ENCODE data around the gene KREMEN1. TPM values are rescaled to one million over a fixed set of nuclear protein-coding genes. Genes with fewer than 3 reads are reported as not detected.

The KREMEN1 gene
- total and polyA plus RNA-seq, 4 donors = 8.8 to 27.5 (median 20.1) TPM

- WGBS, 2 donors = 90 to 94% methylated on average over 12 of the region's 12 CpGs
- no peak for ATAC-seq (ENCODE audit: insufficient read depth, low FRiP score)
Measured at GRCh38 chr22:29184849-29185490, 112.1 kb downstream of the KREMEN1 start.

GRCh38 chr22:29186302-29186701 lies 113.5 kb downstream of the KREMEN1 start:
- H3K4me3 ChIP-seq = no peak overlapping the region
- no peak overlapping the region for H3K27ac ChIP-seq (ENCODE audit: low read depth in 1 of 2, low read length in 1 of 2)
- H3K36me3 ChIP-seq (ENCODE audit: control insufficient read depth in 4 of 4, insufficient read depth in 4 of 4, low read length in 4 of 4) = no peaks in the 10 kb centered on the region
- TF ChIP-seq CTCF (IDR thresholded peaks at IDR 0.05; ENCODE audit: control extremely low read depth, extremely low read depth) = no peak
- DNase-seq (no peak), ATAC-seq (ENCODE audit: insufficient read depth, low FRiP score) (no peak)
- no peak overlapping the region for H3K9ac ChIP-seq (ENCODE audit: insufficient read depth in 1 of 2, low read length in 2 of 2)
- H3K9me3 ChIP-seq (ENCODE audit: control insufficient read depth in 4 of 4, insufficient read depth in 3 of 4, low read length in 3 of 4) = no peaks in the 10 kb centered on the region
- 96 to 97% methylated on average over 1 of the region's 1 CpG for WGBS, 2 donors
- no peaks in the 10 kb centered on the region for H3K4me1 ChIP-seq (ENCODE audit: control insufficient read depth in 5 of 5, insufficient read depth in 5 of 5, low read length in 5 of 5)
- no peaks in the 10 kb centered on the region for H3K27me3 ChIP-seq (ENCODE audit: control insufficient read depth in 3 of 3, insufficient read depth in 3 of 3, low read length in 2 of 3)

More at GRCh38 chr22:29184849-29185490, 112.1 kb downstream of the KREMEN1 start:
- Histone ChIP-seq H3K4me3 (no peak overlapping the region), H3K36me3 (ENCODE audit: control insufficient read depth in 4 of 4, insufficient read depth in 4 of 4, low read length in 4 of 4) (peaks cover 0 to 4% (median 2%) of the 10 kb centered on the region in 4 donors), H3K27ac (ENCODE audit: low read depth in 1 of 2, low read length in 1 of 2) (no peak overlapping the region), H3K9ac (ENCODE audit: insufficient read depth in 1 of 2, low read length in 2 of 2) (no peak overlapping the region), H3K27me3 (ENCODE audit: control insufficient read depth in 3 of 3, insufficient read depth in 3 of 3, low read length in 2 of 3) (no peaks in the 10 kb centered on the region), H3K9me3 (ENCODE audit: control insufficient read depth in 4 of 4, insufficient read depth in 3 of 4, low read length in 3 of 4) (no peaks in the 10 kb centered on the region), H3K4me1 (ENCODE audit: control insufficient read depth in 5 of 5, insufficient read depth in 5 of 5, low read length in 5 of 5) (no peaks in the 10 kb centered on the region)
- TF ChIP-seq CTCF (IDR thresholded peaks at IDR 0.05; ENCODE audit: control extremely low read depth, extremely low read depth) = no peak
- no peak for DNase-seq

- Histone ChIP-seq H3K9ac (ENCODE audit: insufficient read depth in 1 of 2, low read length in 2 of 2) (no peak overlapping the region), H3K27ac (ENCODE audit: low read depth in 1 of 2, low read length in 1 of 2) (no peak overlapping the region), H3K36me3 (ENCODE audit: control insufficient read depth in 4 of 4, insufficient read depth in 4 of 4, low read length in 4 of 4) (no peaks in the 10 kb centered on the region), H3K4me1 (ENCODE audit: control insufficient read depth in 5 of 5, insufficient read depth in 5 of 5, low read length in 5 of 5) (no peaks in the 10 kb centered on the region), H3K4me3 (no peak overlapping the region), H3K27me3 (ENCODE audit: control insufficient read depth in 3 of 3, insufficient read depth in 3 of 3, low read length in 2 of 3) (no peaks in the 10 kb centered on the region), H3K9me3 (ENCODE audit: control insufficient read depth in 4 of 4, insufficient read depth in 3 of 4, low read length in 3 of 4) (no peaks in the 10 kb centered on the region)
- TF ChIP-seq CTCF (IDR thresholded peaks at IDR 0.05; ENCODE audit: control extremely low read depth, extremely low read depth) = no peak
- ATAC-seq (ENCODE audit: insufficient read depth, low FRiP score) (no peak), DNase-seq (no peak)
- WGBS, 2 donors = 87 to 91% methylated on average over 7 of the region's 7 CpGs
Measured at GRCh38 chr22:29187831-29188230, 115.0 kb downstream of the KREMEN1 start.

GRCh38 chr22:29190051-29190450 lies 117.2 kb downstream of the KREMEN1 start:
- Histone ChIP-seq H3K9ac (ENCODE audit: insufficient read depth in 1 of 2, low read length in 2 of 2) (no peak overlapping the region), H3K27ac (ENCODE audit: low read depth in 1 of 2, low read length in 1 of 2) (no peak overlapping the region), H3K4me1 (ENCODE audit: control insufficient read depth in 5 of 5, insufficient read depth in 5 of 5, low read length in 5 of 5) (peaks cover 0 to under 1% (median 0%) of the 10 kb centered on the region in 5 donors), H3K9me3 (ENCODE audit: control insufficient read depth in 4 of 4, insufficient read depth in 3 of 4, low read length in 3 of 4) (no peaks in the 10 kb centered on the region), H3K27me3 (ENCODE audit: control insufficient read depth in 3 of 3, insufficient read depth in 3 of 3, low read length in 2 of 3) (no peaks in the 10 kb centered on the region), H3K4me3 (no peak overlapping the region), H3K36me3 (ENCODE audit: control insufficient read depth in 4 of 4, insufficient read depth in 4 of 4, low read length in 4 of 4) (no peaks in the 10 kb centered on the region)
- no peak for ATAC-seq (ENCODE audit: insufficient read depth, low FRiP score)
- DNase-seq = no peak
- WGBS, 2 donors = 88 to 92% methylated on average over 8 of the region's 8 CpGs
- no peak for TF ChIP-seq CTCF (IDR thresholded peaks at IDR 0.05; ENCODE audit: control extremely low read depth, extremely low read depth)

All from lung (tissue), 12 donors.